ENCODE results near the gene PROSER2.

Gene PROSER2

DNA sequence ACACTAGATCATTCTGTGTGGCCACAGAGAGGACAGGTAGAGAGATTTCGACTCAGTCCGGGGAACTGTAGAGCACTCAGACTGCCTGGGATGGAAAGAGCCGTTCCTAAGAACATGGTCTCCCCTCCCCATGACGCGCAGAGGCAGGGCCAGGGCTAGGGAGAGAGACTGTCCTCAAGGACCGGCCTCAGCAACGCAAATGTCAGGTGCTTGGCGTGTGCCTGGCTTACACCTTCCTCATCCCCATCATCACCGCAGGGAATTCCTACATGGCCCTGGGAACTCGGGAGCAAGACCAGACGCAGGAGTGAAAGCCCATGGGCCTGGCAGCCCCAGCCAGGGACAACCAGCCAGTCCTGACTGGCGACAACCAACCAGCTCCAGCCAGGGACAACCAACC is 55.6 kb downstream of the PROSER2 start:
- TF ChIP-seq, protein P1, sequence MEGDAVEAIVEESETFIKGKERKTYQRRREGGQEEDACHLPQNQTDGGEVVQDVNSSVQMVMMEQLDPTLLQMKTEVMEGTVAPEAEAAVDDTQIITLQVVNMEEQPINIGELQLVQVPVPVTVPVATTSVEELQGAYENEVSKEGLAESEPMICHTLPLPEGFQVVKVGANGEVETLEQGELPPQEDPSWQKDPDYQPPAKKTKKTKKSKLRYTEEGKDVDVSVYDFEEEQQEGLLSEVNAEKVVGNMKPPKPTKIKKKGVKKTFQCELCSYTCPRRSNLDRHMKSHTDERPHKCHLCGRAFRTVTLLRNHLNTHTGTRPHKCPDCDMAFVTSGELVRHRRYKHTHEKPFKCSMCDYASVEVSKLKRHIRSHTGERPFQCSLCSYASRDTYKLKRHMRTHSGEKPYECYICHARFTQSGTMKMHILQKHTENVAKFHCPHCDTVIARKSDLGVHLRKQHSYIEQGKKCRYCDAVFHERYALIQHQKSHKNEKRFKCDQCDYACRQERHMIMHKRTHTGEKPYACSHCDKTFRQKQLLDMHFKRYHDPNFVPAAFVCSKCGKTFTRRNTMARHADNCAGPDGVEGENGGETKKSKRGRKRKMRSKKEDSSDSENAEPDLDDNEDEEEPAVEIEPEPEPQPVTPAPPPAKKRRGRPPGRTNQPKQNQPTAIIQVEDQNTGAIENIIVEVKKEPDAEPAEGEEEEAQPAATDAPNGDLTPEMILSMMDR (IDR thresholded peaks at IDR 0.05; ENCODE audit: low read length, missing control alignments), result no peak
- DNase-seq (ENCODE audit: low read depth), result no peak
- H3K4me3 ChIP-seq (replicated peaks; ENCODE audit: low read depth, low read length), result no peak overlapping the region

DNA sequence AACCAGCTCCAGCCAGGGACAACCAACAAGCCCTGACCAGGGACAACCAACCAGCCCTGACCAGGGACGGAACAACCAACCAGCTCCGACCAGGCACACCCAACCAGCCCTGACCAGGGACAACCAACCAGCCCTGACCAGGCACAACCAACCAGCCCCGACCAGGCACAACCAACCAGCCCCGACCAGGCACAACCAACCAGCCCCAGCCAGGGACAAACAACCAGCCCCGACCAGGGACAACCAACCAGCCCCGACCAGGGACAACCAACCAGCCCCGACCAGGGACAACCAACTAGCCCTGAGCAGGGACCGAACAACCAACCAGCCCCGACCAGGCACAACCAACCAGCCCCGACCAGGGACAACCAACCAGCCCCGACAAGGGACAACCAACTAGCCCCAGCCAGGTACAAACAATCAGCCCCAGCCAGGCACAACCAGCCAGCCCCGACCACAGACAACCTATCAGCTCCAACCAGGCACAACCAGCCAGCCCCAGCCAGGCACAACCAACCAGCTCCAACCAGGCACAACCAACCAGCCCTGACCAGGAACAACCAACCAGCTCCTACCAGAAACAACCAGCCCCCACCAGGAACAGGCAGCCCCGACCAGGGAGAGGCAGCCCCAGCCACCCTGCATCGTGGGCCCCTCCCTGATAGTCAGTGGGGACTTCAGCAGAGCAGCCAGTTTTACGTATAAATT is 56.4 kb downstream of the PROSER2 start:
- no peak for DNase-seq (ENCODE audit: low read depth)
- H3K4me3 ChIP-seq (replicated peaks; ENCODE audit: low read depth, low read length), result no peak overlapping the region
- TF ChIP-seq, protein P1 (IDR thresholded peaks at IDR 0.05; ENCODE audit: low read length, missing control alignments), result no peak

DNA sequence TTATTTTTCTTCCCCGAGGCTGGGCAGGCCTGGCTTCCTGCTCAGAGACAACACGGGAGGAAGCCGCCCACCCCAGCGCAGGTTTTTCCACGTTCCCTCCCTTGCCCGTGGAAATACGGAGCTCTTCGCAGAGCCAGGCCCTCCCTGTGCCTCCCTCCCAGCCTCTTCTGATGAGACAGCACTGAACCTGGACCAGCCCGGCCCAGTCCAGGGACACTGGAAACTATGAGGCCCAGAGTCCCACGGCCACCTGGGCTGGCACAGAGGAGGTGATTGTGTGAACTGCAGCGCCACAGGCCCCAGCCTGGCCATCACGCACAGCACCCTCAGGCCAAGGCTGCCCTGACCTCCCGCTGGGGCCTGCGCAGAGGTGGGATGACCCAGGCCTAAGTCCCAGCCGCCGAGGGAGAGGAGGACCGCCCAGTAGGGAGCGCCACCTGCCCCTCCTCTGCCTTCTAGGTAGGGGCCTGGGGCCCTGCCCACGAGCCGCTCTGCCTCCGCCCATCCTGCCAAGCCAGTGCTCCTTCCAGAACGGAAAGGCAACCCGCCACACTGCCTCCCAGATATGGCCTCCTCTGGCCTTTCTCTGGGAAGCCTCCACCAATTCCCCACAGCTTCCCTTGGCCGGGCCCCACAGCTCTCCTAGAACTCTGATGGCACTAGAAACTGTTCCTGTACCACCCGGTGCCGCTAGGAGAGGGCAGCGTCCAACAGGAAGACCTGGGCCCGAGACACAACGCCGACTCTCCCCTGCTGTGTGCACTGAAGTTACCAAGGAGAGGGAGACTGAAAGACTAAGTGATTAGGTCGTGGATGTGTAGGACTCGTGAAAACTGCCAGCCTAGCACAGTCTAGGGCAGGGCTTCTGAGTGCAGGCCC is 57.2 kb downstream of the PROSER2 start:
- DNase-seq (ENCODE audit: low read depth), result no peak
- TF ChIP-seq, protein P1 (IDR thresholded peaks at IDR 0.05; ENCODE audit: low read length, missing control alignments), result no peak
- no peak overlapping the region for H3K4me3 ChIP-seq (replicated peaks; ENCODE audit: low read depth, low read length)

DNA sequence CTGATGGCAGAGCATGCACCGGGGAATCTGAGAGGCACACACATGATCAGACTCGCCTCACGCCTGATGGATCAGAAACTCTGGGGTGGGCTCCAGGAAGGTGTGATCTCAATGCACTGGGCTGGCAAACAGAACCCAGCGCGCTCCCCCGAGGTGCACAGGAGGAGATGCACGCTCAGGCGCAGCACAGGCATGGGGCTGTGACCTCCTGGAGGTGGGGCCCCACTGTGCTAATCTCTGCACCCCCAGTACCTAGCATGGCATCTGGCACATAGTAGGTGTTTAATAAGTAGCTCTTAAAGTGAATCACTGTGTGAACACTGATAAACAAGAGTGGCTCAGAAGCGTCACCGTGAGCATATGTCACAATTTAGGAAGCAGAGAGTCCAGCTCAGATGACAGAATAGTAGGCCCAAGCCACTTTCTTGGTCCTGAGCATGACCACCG is 57.9 kb downstream of the PROSER2 start:
- TF ChIP-seq, protein P1 (IDR thresholded peaks at IDR 0.05; ENCODE audit: low read length, missing control alignments), result no peak
- no peak overlapping the region for H3K4me3 ChIP-seq (replicated peaks; ENCODE audit: low read depth, low read length)

DNA sequence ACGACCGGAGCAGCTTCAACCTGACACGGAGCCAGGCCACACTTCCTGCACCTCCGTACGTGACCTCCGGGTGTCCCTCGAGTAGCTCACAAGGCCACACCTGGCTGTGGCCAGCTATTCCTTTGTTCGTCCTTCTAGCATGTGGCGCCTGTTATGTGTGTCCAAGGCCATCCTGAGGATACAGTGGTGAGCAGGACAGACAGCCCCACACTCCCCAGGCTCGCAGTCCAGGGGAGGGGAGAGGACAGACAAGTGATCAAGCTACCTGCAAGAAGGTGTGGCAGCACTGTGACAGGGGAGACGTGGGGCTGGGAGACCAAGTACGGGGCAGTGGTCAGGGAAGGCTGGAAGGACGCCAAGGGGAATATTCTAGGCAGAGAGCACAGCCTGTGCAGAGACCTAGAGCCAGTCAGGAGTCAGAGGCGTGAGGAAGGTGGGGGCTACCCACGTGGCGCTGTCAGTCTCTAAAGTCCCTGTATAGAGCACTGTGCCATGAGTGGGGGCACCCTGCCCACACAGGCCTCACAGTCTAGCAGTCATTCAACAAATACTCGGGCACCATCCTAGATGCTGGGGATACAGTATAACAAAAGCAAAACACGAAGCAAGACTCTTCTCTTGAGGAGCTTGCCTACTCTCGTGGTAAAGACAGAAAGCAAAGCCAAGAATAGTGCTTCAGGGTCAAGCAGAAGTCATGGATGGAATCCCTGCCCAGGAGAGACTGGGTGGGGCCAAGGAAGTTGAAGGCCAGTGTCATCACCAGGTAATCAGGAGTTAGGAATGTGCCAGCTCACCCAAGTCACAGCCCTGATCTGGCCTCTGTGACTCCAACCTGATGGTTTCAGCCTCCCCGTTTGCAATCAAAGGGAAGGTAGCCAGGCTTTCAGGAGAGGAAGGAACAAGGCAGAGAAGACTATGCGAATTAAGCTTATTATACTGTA is 58.6 kb downstream of the PROSER2 start:
- H3K4me3 ChIP-seq (replicated peaks; ENCODE audit: low read depth, low read length), result no peak overlapping the region
- TF ChIP-seq, protein P1 (IDR thresholded peaks at IDR 0.05; ENCODE audit: low read length, missing control alignments), result no peak
- DNase-seq (ENCODE audit: low read depth), result no peak

More for the DNA sequence above, 57.9 kb downstream of the PROSER2 start:
- DNase-seq (ENCODE audit: low read depth), result no peak

DNA sequence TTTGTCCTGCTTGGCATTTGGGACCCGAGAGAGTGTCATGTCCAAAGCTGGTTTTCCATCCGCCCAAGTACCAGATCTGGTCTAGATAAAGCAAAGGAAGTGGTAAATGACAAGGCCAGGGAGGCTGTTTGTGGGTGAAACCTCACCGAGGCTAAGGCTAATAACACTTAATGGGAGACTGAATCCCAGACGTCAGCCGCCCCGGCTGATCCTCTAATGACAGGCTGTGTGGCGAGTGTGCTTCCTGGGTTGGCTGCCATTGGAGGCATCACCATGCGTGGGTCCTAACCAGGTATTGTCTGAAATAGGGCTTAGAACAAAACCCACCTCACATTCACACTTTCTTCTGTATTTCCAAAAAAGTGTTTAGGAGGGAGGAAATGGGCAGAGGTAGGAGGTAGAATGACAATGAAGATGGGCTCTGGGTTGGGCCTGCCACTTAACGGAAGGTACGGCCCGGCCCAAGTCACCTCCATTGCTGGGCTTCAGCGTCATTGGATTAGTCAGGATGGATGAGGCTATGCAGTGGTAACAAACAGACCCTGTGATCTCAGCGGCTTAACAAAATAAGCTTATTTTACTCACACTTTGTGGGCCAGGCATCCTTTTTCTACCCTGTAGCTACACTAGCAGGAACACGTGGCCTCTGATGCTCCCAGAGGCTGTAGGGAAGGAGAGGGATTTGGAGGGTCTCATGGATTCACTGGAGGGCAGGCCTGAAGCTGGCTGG is 59.7 kb downstream of the PROSER2 start:
- DNase-seq (ENCODE audit: low read depth), result no peak
- TF ChIP-seq, protein P1 (IDR thresholded peaks at IDR 0.05; ENCODE audit: low read length, missing control alignments), result no peak

More for the DNA sequence above, 59.7 kb downstream of the PROSER2 start:
- no peak overlapping the region for H3K4me3 ChIP-seq (replicated peaks; ENCODE audit: low read depth, low read length)

All from fibroblast of pulmonary artery (primary cell).